Mucosa of descending colon (tissue), 3 donors: ENCODE measurements around the gene PDE11A. TPM values are rescaled to one million over a fixed set of nuclear protein-coding genes. Genes with fewer than 3 reads are reported as not detected.

ENCODE experiments used
- ATAC-seq: fragments of 200-7000 bp; cut with Tn5 transposase; one replicate; pipeline ENCODE4 v1.9.1; 2020; ENCODE audit warnings: mild to moderate bottlenecking, moderate library complexity
- DNase-seq, 3 donors: peaks; one replicate each; pipeline ENCODE4 v3.0.0-alpha.2; 2020
- H3K36me3 ChIP-seq: fragments of 200-600 bp; one replicate; pipeline ENCODE4 v1.8.0; 2021; ENCODE audit warnings: low read depth, mild to moderate bottlenecking
- H3K4me1 ChIP-seq: fragments of 200-600 bp; one replicate; pipeline ENCODE4 v1.8.0; 2021; ENCODE audit warnings: low read depth, mild to moderate bottlenecking
- H3K4me3 ChIP-seq: fragments of 200-600 bp; one replicate; pipeline ENCODE4 v1.8.0; 2021; ENCODE audit warnings: mild to moderate bottlenecking
- H3K9me3 ChIP-seq: fragments of 200-600 bp; one replicate; pipeline ENCODE4 v1.8.0; 2021; ENCODE audit warnings: mild to moderate bottlenecking
- CTCF ChIP-seq: fragments of 200-600 bp; IDR thresholded peaks from one replicate; pipeline ENCODE4 v1.8.0; 2022; ENCODE audit warnings: antibody characterized with exemption, mild to moderate bottlenecking
- intact Hi-C, 2 donors: fragments of 100-400 bp; cut with DNase I in 1 of 2; cut with micrococcal nuclease in 1 of 2; formaldehyde crosslinking; loops; one replicate each; pipeline versions ENCODE4 v1.11.0 to v1.11.1; 2022; cut with DNase I, micrococcal nuclease
- total RNA-seq, 3 donors: library from RNA; stranded (reverse); fragmentation: NEBNext Ultra II Directional in 2 of 3; extraction: Animal tissue kit (Norgen Biotek cat#: 25700) in 2 of 3; gene quantifications; one replicate each; pipeline versions ENCODE4 v1.2.1 to v1.2.4, GENCODE V29; 2021 to 2023
- donor health status: DM: no; HTN: no; CAD: no; lungs with moderate emphysema.
- donor health status: DM: no; HTN: no; CAD: no.
- donor health status: DM: no; HTN: yes; CAD: no.

The PDE11A gene
- total RNA-seq, 3 donors from 2014 or later = 1.0 to 3.2 (median 2.7) TPM

GRCh38 chr2:177906041-177906718 is 166.4 kb downstream of the PDE11A start:
- Histone ChIP-seq H3K9me3 (no peaks in the 10 kb centered on the region), H3K4me1 (no peaks in the 10 kb centered on the region), H3K4me3 (no peak overlapping the region), H3K36me3 (no peaks in the 10 kb centered on the region)
- DNase-seq (peak; percentile 55 to 74 (median 68)), ATAC-seq (peak; percentile 97)
- intact Hi-C loops = no loop called here
- TF ChIP-seq CTCF = peak; percentile 73

GRCh38 chr2:177905640-177906039 is 166.9 kb downstream of the PDE11A start:
- no peak for DNase-seq
- intact Hi-C loops = no loop called here
- no peak for ATAC-seq
- TF ChIP-seq CTCF = no peak
- H3K4me1 ChIP-seq = no peaks in the 10 kb centered on the region
- H3K9me3 ChIP-seq = no peaks in the 10 kb centered on the region
- no peak overlapping the region for H3K4me3 ChIP-seq
- no peaks in the 10 kb centered on the region for H3K36me3 ChIP-seq

GRCh38 chr2:177902395-177903163 is 170.0 kb downstream of the PDE11A start:
- ATAC-seq (no peak), DNase-seq (no peak)
- TF ChIP-seq CTCF = no peak
- H3K4me3 ChIP-seq = no peak overlapping the region
- H3K4me1 ChIP-seq = no peaks in the 10 kb centered on the region
- no peaks in the 10 kb centered on the region for H3K36me3 ChIP-seq
- H3K9me3 ChIP-seq = no peaks in the 10 kb centered on the region
- intact Hi-C loops = no loop called here

- no peaks in the 10 kb centered on the region for H3K4me1 ChIP-seq
- no peak overlapping the region for H3K4me3 ChIP-seq
- no peak for DNase-seq
- H3K36me3 ChIP-seq = no peaks in the 10 kb centered on the region
- no peak for ATAC-seq
- H3K9me3 ChIP-seq = no peaks in the 10 kb centered on the region
- intact Hi-C loops = no loop called here
- TF ChIP-seq CTCF = no peak
Measured at GRCh38 chr2:177900082-177900481, 172.5 kb downstream of the PDE11A start.

GRCh38 chr2:177897278-177897677 is 175.3 kb downstream of the PDE11A start:
- ATAC-seq (no peak), DNase-seq (no peak)
- no peaks in the 10 kb centered on the region for H3K9me3 ChIP-seq
- no peak for TF ChIP-seq CTCF
- H3K4me1 ChIP-seq = no peaks in the 10 kb centered on the region
- H3K36me3 ChIP-seq = no peaks in the 10 kb centered on the region
- no peak overlapping the region for H3K4me3 ChIP-seq
- intact Hi-C loops = no loop called here
